WTC11 (cell line): ENCODE results near the gene ARTN. TPM values are rescaled to one million over a fixed set of nuclear protein-coding genes. Genes with fewer than 3 reads are reported as not detected.

Source experiments
- ATAC-seq: fragments of 200-7000 bp; cut with Tn5 transposase; 2 replicates; pipeline ENCODE4 v1.10.0; 2021; ENCODE audit warnings: mild to moderate bottlenecking, moderate library complexity
- CTCF ChIA-PET: fragments of 300-600 bp; sonication (Branson Sonifier 250); formaldehyde crosslinking; loops from one replicate; lab custom pipeline; 2021; ENCODE audit warnings: antibody characterized with exemption; lab: Charles Lee
- POLR2A ChIA-PET: fragments of 350-600 bp; sonication (Branson Sonifier 250); formaldehyde crosslinking; loops from one replicate; lab custom pipeline; 2021; ENCODE audit warnings: antibody characterized with exemption; lab: Charles Lee
- DNase-seq: peaks from one replicate; pipeline ENCODE4 v3.0.0; 2021; ENCODE audit warnings: low spot score
- H3K27ac Mint-ChIP-seq: 2 replicates; pipeline ENCODE4 v1.8.0; 2021; ENCODE audit warnings: mixed read lengths
- H3K27me3 Mint-ChIP-seq: 2 replicates; pipeline ENCODE4 v1.8.0; 2021; ENCODE audit warnings: low read depth, mild to moderate bottlenecking, moderate library complexity, mixed read lengths
- H3K36me3 Mint-ChIP-seq: 2 replicates; pipeline ENCODE4 v1.8.0; 2021; ENCODE audit warnings: mixed read lengths
- H3K4me1 Mint-ChIP-seq: 2 replicates; pipeline ENCODE4 v1.8.0; 2022; ENCODE audit warnings: mixed read lengths
- H3K4me3 Mint-ChIP-seq: 2 replicates; pipeline ENCODE4 v1.8.0; 2021; ENCODE audit warnings: mild to moderate bottlenecking, moderate library complexity, mixed read lengths
- H3K9me3 Mint-ChIP-seq: 2 replicates; pipeline ENCODE4 v1.8.0; 2021; ENCODE audit warnings: mixed read lengths
- ARID4B ChIP-seq: sonication (generic); formaldehyde crosslinking; IDR thresholded peaks from 2 replicates; pipeline ENCODE4 v1.8.0; 2023; ENCODE audit warnings: missing genetic modification reagents, mild to moderate bottlenecking, borderline replicate concordance
- ATF6 ChIP-seq: sonication (generic); formaldehyde crosslinking; IDR thresholded peaks from 2 replicates; pipeline ENCODE4 v1.8.1; 2023; ENCODE audit warnings: mild to moderate bottlenecking, missing genetic modification reagents
- ETV6 ChIP-seq: sonication (generic); formaldehyde crosslinking; IDR thresholded peaks from 2 replicates; pipeline ENCODE4 v1.8.1; 2022; ENCODE audit warnings: mild to moderate bottlenecking, missing genetic modification reagents
- GABPB1 ChIP-seq: sonication (generic); formaldehyde crosslinking; IDR thresholded peaks from 2 replicates; pipeline ENCODE4 v1.8.1; 2023; ENCODE audit warnings: mild to moderate bottlenecking, missing genetic modification reagents
- HMGA2 ChIP-seq: fragments of 250-450 bp; sonication (Bioruptor Pico); IDR thresholded peaks from 2 replicates; pipeline ENCODE4 v1.4.0; 2021; ENCODE audit warnings: mild to moderate bottlenecking, moderate library complexity
- JAZF1 ChIP-seq: fragments of 250-450 bp; sonication (Bioruptor Pico); IDR thresholded peaks from 2 replicates; pipeline ENCODE4 v1.9.0; 2021; ENCODE audit warnings: moderate library complexity, mild to moderate bottlenecking, inconsistent platforms
- JUN ChIP-seq: sonication (generic); formaldehyde crosslinking; IDR thresholded peaks from 2 replicates; pipeline ENCODE4 v1.8.0; 2023; ENCODE audit warnings: mild to moderate bottlenecking, missing genetic modification reagents
- KAT7 ChIP-seq: sonication (generic); formaldehyde crosslinking; IDR thresholded peaks from 2 replicates; pipeline ENCODE4 v1.8.1; 2023; ENCODE audit warnings: missing genetic modification reagents, mild to moderate bottlenecking, borderline replicate concordance
- NFE2L1 ChIP-seq: sonication (generic); formaldehyde crosslinking; IDR thresholded peaks from 2 replicates; pipeline ENCODE4 v1.8.1; 2023; ENCODE audit warnings: missing genetic modification reagents
- NFYB ChIP-seq: sonication (generic); formaldehyde crosslinking; conservative IDR thresholded peaks from 2 replicates; pipeline ENCODE4 v1.8.0; 2022; ENCODE audit warnings: low read depth, missing genetic modification reagents
- NR1H2 ChIP-seq: sonication (generic); formaldehyde crosslinking; IDR thresholded peaks from 2 replicates; pipeline ENCODE4 v1.9.0; 2021; ENCODE audit warnings: mild to moderate bottlenecking, moderate library complexity, missing genetic modification reagents
- NR2C2 ChIP-seq: sonication (generic); formaldehyde crosslinking; IDR thresholded peaks from 2 replicates; pipeline ENCODE4 v1.8.0; 2022; ENCODE audit warnings: mild to moderate bottlenecking, missing genetic modification reagents
- OVOL2 ChIP-seq: fragments of 250-450 bp; sonication (Bioruptor Pico); IDR thresholded peaks from 2 replicates; pipeline ENCODE4 v1.9.0; 2021; ENCODE audit warnings: mild to moderate bottlenecking, borderline replicate concordance
- RELA ChIP-seq: sonication (generic); formaldehyde crosslinking; IDR thresholded peaks from 2 replicates; pipeline ENCODE4 v1.8.1; 2022; ENCODE audit warnings: missing genetic modification reagents, mild to moderate bottlenecking, borderline replicate concordance
- TEAD1 ChIP-seq: sonication (generic); formaldehyde crosslinking; IDR thresholded peaks from 2 replicates; pipeline ENCODE4 v1.8.0; 2022; ENCODE audit warnings: mild to moderate bottlenecking, missing genetic modification reagents
- USF1 ChIP-seq: sonication (generic); formaldehyde crosslinking; IDR thresholded peaks from 2 replicates; pipeline ENCODE4 v1.8.0; 2022; ENCODE audit warnings: mild to moderate bottlenecking, missing genetic modification reagents
- ZBTB43 ChIP-seq: sonication (generic); formaldehyde crosslinking; IDR thresholded peaks from 2 replicates; pipeline ENCODE4 v1.8.1; 2023; ENCODE audit warnings: mild to moderate bottlenecking, missing genetic modification reagents
- ZNF138 ChIP-seq: sonication (generic); formaldehyde crosslinking; conservative IDR thresholded peaks from 2 replicates; pipeline ENCODE4 v1.8.1; 2022; ENCODE audit warnings: mild to moderate bottlenecking, moderate library complexity, missing genetic modification reagents
- ZNF396 ChIP-seq: fragments of 250-450 bp; sonication (Bioruptor Pico); IDR thresholded peaks from 2 replicates; pipeline ENCODE4 v1.8.0; 2021; ENCODE audit warnings: mild to moderate bottlenecking, moderate library complexity, borderline replicate concordance
- total RNA-seq: library from RNA; stranded (reverse); gene quantifications from 3 replicates; pipeline ENCODE4 v1.2.3, GENCODE V29; 2021

The ARTN gene
- total RNA-seq, 1 experiment from 2014 or later, result 28.5 TPM

- TF ChIP-seq JUN (no peak), NR1H2 (CRISPR knock-in tag) (no peak), ZBTB43 (CRISPR knock-in tag) (no peak), NFE2L1 (CRISPR knock-in tag) (no peak)
- TF ChIP-seq, all 79 proteins: peak for 0
These were observed 47.5 kb downstream of the ARTN start (continued) for GRCh38 chr1:43981135-43981491.

- DNase-seq (no peak), ATAC-seq (no peak)
- Mint-ChIP-seq H3K36me3 (peaks cover 24% of the 10 kb centered on the region), H3K4me3 (no peak overlapping the region), H3K27ac (no peak overlapping the region), H3K4me1 (peaks cover 24% of the 10 kb centered on the region), H3K27me3 (no peaks in the 10 kb centered on the region; the same call in 1 of the 2 replicates), H3K9me3 (no peaks in the 10 kb centered on the region)
- no peak for TF ChIP-seq HMGA2 (CRISPR knock-in tag)
- no peak for TF ChIP-seq ATF6
- no peak for TF ChIP-seq KAT7 (CRISPR knock-in tag)
- TF ChIP-seq GABPB1 (CRISPR knock-in tag), result no peak
- TF ChIP-seq TEAD1, result no peak
- TF ChIP-seq ARID4B (CRISPR knock-in tag), result no peak
- no peak for TF ChIP-seq ETV6
- no peak for TF ChIP-seq RELA
- no peak for TF ChIP-seq USF1 (CRISPR knock-in tag)
- TF ChIP-seq OVOL2 (CRISPR knock-in tag), result no peak
- no peak for TF ChIP-seq NR2C2
- TF ChIP-seq ZNF396 (CRISPR knock-in tag), result no peak
- TF ChIP-seq NFYB (CRISPR knock-in tag), result no peak
- TF ChIP-seq ZNF138 (CRISPR knock-in tag), result no peak
- TF ChIP-seq JAZF1 (CRISPR knock-in tag), result no peak
- no peak for TF ChIP-seq NFE2L1 (CRISPR knock-in tag)
- POLR2A ChIA-PET, result no interaction called here
- CTCF ChIA-PET, result no interaction called here
These were observed 48.0 kb downstream of the ARTN start for GRCh38 chr1:43981636-43982035.
